H9 (cell line): Measurements from ENCODE around the gene PLLP. TPM values are rescaled to one million over a fixed set of nuclear protein-coding genes. Genes with fewer than 3 reads are reported as not detected.

Experiments used
- DNase-seq: peaks from one replicate; pipeline ENCODE4 v3.0.0-alpha.2; 2017
- H2AFZ ChIP-seq: one replicate; pipeline ENCODE4 v1.6.1; 2013; ENCODE audit warnings: mild to moderate bottlenecking, low read length, control low read depth, moderate library complexity
- H2AK5ac ChIP-seq: 2 replicates; pipeline ENCODE4 v1.6.1; 2013; ENCODE audit warnings: low read length, control low read depth, mixed read lengths; ENCODE audit not compliant: insufficient read length
- H2BK120ac ChIP-seq: one replicate; pipeline ENCODE4 v1.6.1; 2013; ENCODE audit warnings: low read depth, mild to moderate bottlenecking, low read length, control low read depth, inconsistent platforms; ENCODE audit not compliant: poor library complexity, severe bottlenecking
- H2BK12ac ChIP-seq: 2 replicates; pipeline ENCODE4 v1.6.1; 2013; ENCODE audit warnings: low read length, control low read depth, mixed read lengths, low read depth; ENCODE audit not compliant: insufficient read length
- H2BK15ac ChIP-seq: 2 replicates; pipeline ENCODE4 v1.6.1; 2013; ENCODE audit warnings: low read depth, low read length, control low read depth
- H2BK20ac ChIP-seq: one replicate; pipeline ENCODE4 v1.6.1; 2013; ENCODE audit warnings: low read depth, mild to moderate bottlenecking, low read length, control low read depth, inconsistent platforms; ENCODE audit not compliant: poor library complexity, severe bottlenecking
- H2BK5ac ChIP-seq: 2 replicates; pipeline ENCODE4 v1.6.1; 2013; ENCODE audit warnings: low read length, control low read depth, mixed read lengths; ENCODE audit not compliant: insufficient read length
- H3K14ac ChIP-seq: 2 replicates; pipeline ENCODE4 v1.6.1; 2013; ENCODE audit warnings: low read length, control low read depth; ENCODE audit not compliant: insufficient read depth
- H3K18ac ChIP-seq: 2 replicates; pipeline ENCODE4 v1.6.1; 2013; ENCODE audit warnings: low read depth, mild to moderate bottlenecking, mixed read lengths, low read length, control low read depth; ENCODE audit not compliant: insufficient read length
- H3K23ac ChIP-seq: 2 replicates; pipeline ENCODE4 v1.6.1; 2013; ENCODE audit warnings: low read length, control low read depth, mixed read lengths, low read depth; ENCODE audit not compliant: insufficient read length
- H3K23me2 ChIP-seq: 2 replicates; pipeline ENCODE4 v1.6.1; 2013; ENCODE audit warnings: low read depth, mild to moderate bottlenecking, mixed read lengths, low read length, control low read depth; ENCODE audit not compliant: insufficient read length, poor library complexity, severe bottlenecking
- H3K27ac ChIP-seq: 2 replicates; pipeline ENCODE4 v1.5.1; 2013; ENCODE audit warnings: low read length, control low read depth, mixed read lengths, low read depth; ENCODE audit not compliant: insufficient read length
- H3K27me3 ChIP-seq: 2 replicates; pipeline ENCODE4 v1.6.1; 2013; ENCODE audit warnings: low read length, control low read depth, inconsistent platforms; ENCODE audit not compliant: insufficient read depth
- H3K4ac ChIP-seq: 2 replicates; pipeline ENCODE4 v1.6.1; 2013; ENCODE audit warnings: low read depth, mild to moderate bottlenecking, control low read depth, inconsistent platforms, low read length, moderate library complexity
- H3K4me1 ChIP-seq: 2 replicates; pipeline ENCODE4 v1.6.1; 2013; ENCODE audit warnings: low read length, control low read depth, inconsistent platforms; ENCODE audit not compliant: insufficient read depth
- H3K4me2 ChIP-seq: 2 replicates; pipeline ENCODE4 v1.6.1; 2013; ENCODE audit warnings: low read length, control low read depth, mixed read lengths; ENCODE audit not compliant: insufficient read length, insufficient read depth
- H3K56ac ChIP-seq: 2 replicates; pipeline ENCODE4 v1.6.1; 2013; ENCODE audit warnings: low read depth, mild to moderate bottlenecking, mixed read lengths, low read length, control low read depth; ENCODE audit not compliant: insufficient read length
- H3K79me1 ChIP-seq: 2 replicates; pipeline ENCODE4 v1.6.1; 2013; ENCODE audit warnings: low read depth, mild to moderate bottlenecking, moderate library complexity, low read length, control low read depth, inconsistent platforms; ENCODE audit not compliant: insufficient read depth, poor library complexity, severe bottlenecking
- H3K79me2 ChIP-seq: 2 replicates; pipeline ENCODE4 v1.6.1; 2013; ENCODE audit warnings: low read length, control low read depth, inconsistent platforms; ENCODE audit not compliant: insufficient read depth
- H3K9ac ChIP-seq: 2 replicates; pipeline ENCODE4 v1.6.1; 2013; ENCODE audit warnings: low read length, control low read depth, mixed read lengths; ENCODE audit not compliant: insufficient read length; ENCODE audit errors: extremely low read depth
- H3K9me3 ChIP-seq: one replicate; pipeline ENCODE4 v1.6.1; 2013; ENCODE audit warnings: low read depth, low read length, inconsistent platforms; ENCODE audit not compliant: control insufficient read depth
- H3T11ph ChIP-seq: one replicate; pipeline ENCODE4 v1.6.1; 2013; ENCODE audit warnings: mild to moderate bottlenecking, low read length, control low read depth, inconsistent platforms
- H4K20me1 ChIP-seq: one replicate; pipeline ENCODE4 v1.6.1; 2013; ENCODE audit not compliant: control insufficient read depth, insufficient read length, insufficient read depth
- H4K5ac ChIP-seq: 2 replicates; pipeline ENCODE4 v1.6.1; 2013; ENCODE audit warnings: low read depth, mild to moderate bottlenecking, mixed read lengths, low read length, control low read depth; ENCODE audit not compliant: insufficient read length
- H4K8ac ChIP-seq: replicated peaks from 2 replicates; pipeline ENCODE4 v1.6.1; 2013; ENCODE audit warnings: low read length, control low read depth, mixed read lengths, low read depth; ENCODE audit not compliant: insufficient read length
- H4K91ac ChIP-seq: 2 replicates; pipeline ENCODE4 v1.6.1; 2013; ENCODE audit warnings: low read depth, mild to moderate bottlenecking, moderate library complexity, mixed read lengths, low read length, control low read depth; ENCODE audit not compliant: insufficient read length
- H3K27ac Mint-ChIP-seq, 3 experiments: 2 replicates in 2 of 3; 3 replicates in 1 of 3; pipeline ENCODE4 v1.8.0; 2020 to 2021; ENCODE audit warnings: mixed read lengths in 3 of 3, mild to moderate bottlenecking in 1 of 3, moderate library complexity in 1 of 3
- H3K27me3 Mint-ChIP-seq: 2 replicates; pipeline ENCODE4 v1.8.0; 2021; ENCODE audit warnings: low read depth, mild to moderate bottlenecking, moderate library complexity, mixed read lengths
- H3K36me3 Mint-ChIP-seq, 3 experiments: 2 replicates in 2 of 3; 3 replicates in 1 of 3; pipeline ENCODE4 v1.8.0; 2020 to 2021; ENCODE audit warnings: low read depth in 3 of 3, mixed read lengths in 3 of 3; ENCODE audit not compliant: insufficient read depth in 1 of 3
- H3K4me1 Mint-ChIP-seq, 2 experiments: 2 replicates each; pipeline ENCODE4 v1.8.0; 2020; ENCODE audit warnings: mixed read lengths in 2 of 2
- H3K4me3 Mint-ChIP-seq, 2 experiments: 2 replicates in 1 of 2; 3 replicates in 1 of 2; pipeline ENCODE4 v1.8.0; 2020 to 2021; ENCODE audit warnings: mild to moderate bottlenecking in 2 of 2, mixed read lengths in 2 of 2, moderate library complexity in 1 of 2
- H3K9me3 Mint-ChIP-seq, 2 experiments: 2 replicates in 1 of 2; 3 replicates in 1 of 2; pipeline ENCODE4 v1.8.0; 2020; ENCODE audit warnings: mild to moderate bottlenecking in 2 of 2, mixed read lengths in 2 of 2, moderate library complexity in 1 of 2
- CTCF ChIP-seq: fragments of 200-600 bp; sonication (generic); conservative IDR thresholded peaks from 3 replicates; pipeline ENCODE4 v1.8.0; 2021; ENCODE audit warnings: antibody characterized with exemption, mild to moderate bottlenecking
- WGBS: extraction: QIAGEN DNeasy Blood & Tissue Kit; methylation state at CpG from one replicate; pipeline ENCODE4 v1.1.7; 2013; ENCODE audit warnings: missing lambda C conversion rate, low lambda C conversion rate, mixed read lengths; ENCODE audit not compliant: insufficient read length; ENCODE audit errors: extremely low coverage; 5-methylcytosine and 5-hydroxymethylcytosine counted together
- total RNA-seq: library from RNA; stranded (reverse); gene quantifications from 2 replicates; pipeline ENCODE4 v1.2.1, GENCODE V29; 2021

PLLP gene
- total RNA-seq, 1 experiment from 2014 or later, result 1.8 TPM

GRCh38 chr16:57283959-57284208 lies 588 bp downstream of the PLLP start:
- Mint-ChIP-seq H3K9me3 (0 out of 5 replicates have a peak, but pooled peaks cover 0 to 2% of the 10 kb centered on the region in 2 experiments), H3K4me3 (peak overlapping the region; percentile 73 to 90), H3K36me3 (no peaks in the 10 kb centered on the region), H3K27ac (no peak overlapping the region), H3K27me3 (peaks cover 58% of the 10 kb centered on the region), H3K4me1 (peaks cover 9 to 17% of the 10 kb centered on the region in 2 experiments)
- H3K27me3 ChIP-seq, result peaks cover 15% of the 10 kb centered on the region; the same call in 1 of the 2 replicates
- H3T11ph ChIP-seq, result no peak overlapping the region
- no peak for DNase-seq
- H3K56ac ChIP-seq, result no peak overlapping the region
- H3K27ac ChIP-seq, result no peak overlapping the region
- H3K9me3 ChIP-seq, result no peaks in the 10 kb centered on the region
- H3K4me1 ChIP-seq, result no peaks in the 10 kb centered on the region
- no peak overlapping the region for H2AK5ac ChIP-seq
- H3K14ac ChIP-seq, result peak overlapping the region; percentile 82; the same call in 1 of the 2 replicates
- H3K79me2 ChIP-seq, result no peaks in the 10 kb centered on the region
- no peaks in the 10 kb centered on the region for H4K20me1 ChIP-seq
- H3K23me2 ChIP-seq, result peaks cover 5% of the 10 kb centered on the region
- no peak overlapping the region for H3K23ac ChIP-seq
- no peaks in the 10 kb centered on the region for H3K79me1 ChIP-seq
- no peak for TF ChIP-seq CTCF
- H4K91ac ChIP-seq, result no peak overlapping the region
- H2BK15ac ChIP-seq, result no peak overlapping the region
- H3K4ac ChIP-seq, result no peak overlapping the region
- no peak overlapping the region for H2AFZ ChIP-seq
- no peak overlapping the region for H4K8ac ChIP-seq
- no peak overlapping the region for H4K5ac ChIP-seq
- no peak overlapping the region for H2BK20ac ChIP-seq
- no peak overlapping the region for H2BK120ac ChIP-seq
- peak overlapping the region; percentile 61 for H3K4me2 ChIP-seq
- H3K9ac ChIP-seq, result no peak overlapping the region
- no peak overlapping the region for H2BK12ac ChIP-seq
- no peak overlapping the region for H3K18ac ChIP-seq
- H2BK5ac ChIP-seq, result no peak overlapping the region
- WGBS, result no CpG with 5 or more reads among the region's 14 CpGs
